Ovary (tissue), 9 donors: ENCODE data around the gene CBX8. TPM values are rescaled to one million over a fixed set of nuclear protein-coding genes. Genes with fewer than 3 reads are reported as not detected.
A peak's percentile ranks its signal among the peaks of the same experiment; 100 is the strongest.

Source experiments
- DNase-seq, 5 donors: peaks; one replicate each; pipeline ENCODE4 v3.0.0-alpha.2; 2019 to 2020
- H3K27ac ChIP-seq, 2 donors: fragments of 200-600 bp; one replicate each; pipeline versions ENCODE4 v1.5.1 to v1.8.0; 2019 to 2022
- H3K27me3 ChIP-seq: fragments of 200-600 bp; one replicate; pipeline ENCODE4 v1.8.0; 2022
- H3K36me3 ChIP-seq: fragments of 200-600 bp; sonication (generic); one replicate; pipeline ENCODE4 v1.5.1; 2019
- H3K4me1 ChIP-seq: one replicate; pipeline ENCODE4 v1.8.1; 2013; ENCODE audit warnings: mild to moderate bottlenecking, moderate library complexity; ENCODE audit not compliant: insufficient read depth
- H3K4me3 ChIP-seq: fragments of 200-600 bp; sonication (generic); one replicate; pipeline ENCODE4 v1.5.1; 2017
- H3K9me3 ChIP-seq, 2 donors: fragments of 200-600 bp in 1 of 2; sonication (generic) in 1 of 2; one replicate each; pipeline versions ENCODE4 v1.5.1 to v1.8.1; 2013 to 2019; ENCODE audit warnings: mild to moderate bottlenecking in 1 of 2, moderate library complexity in 1 of 2
- EP300 ChIP-seq: sonication (generic); formaldehyde crosslinking; IDR thresholded peaks from one replicate; pipeline ENCODE4 v1.6.1; 2017; ENCODE audit warnings: antibody characterized with exemption
- POLR2A ChIP-seq: fragments of 450-650 bp; IDR thresholded peaks from one replicate; pipeline ENCODE4 v1.6.1; 2017; ENCODE audit warnings: antibody characterized with exemption, mild to moderate bottlenecking, moderate library complexity
- WGBS, 3 donors: extraction: QIAGEN DNeasy Blood & Tissue Kit in 1 of 3; methylation state at CpG; one replicate each; pipeline versions ENCODE4 v1.1.5 to v1.1.7; 2013 to 2017; 5-methylcytosine and 5-hydroxymethylcytosine counted together
- intact Hi-C, 4 donors: fragments of 100-400 bp; cut with DNase I; formaldehyde crosslinking; loops; one replicate each; pipeline versions ENCODE4 v1.11.0 to v1.15.1; 2022 to 2023
- polyA plus RNA-seq, 2 donors: library from polyadenylated mRNA; stranded (reverse); fragments of 200-250 nt in 1 of 2; fragments of 350-450 nt in 1 of 2; fragmentation: Illumina TruSeq in 1 of 2; extraction: RNeasy Lipid Tissue Mini Kit (QIAGEN cat#74804) in 1 of 2; gene quantifications; one replicate each; pipeline ENCODE4 v1.2.3, GENCODE V29; 2013 to 2014
- total RNA-seq, 7 donors: library from RNA; depleted of rRNA in 2 of 7; stranded (reverse); fragments of >200 nt in 2 of 7; fragmentation: NEBNext Ultra II Directional in 3 of 7; extraction: Animal tissue kit (Norgen Biotek cat#: 25700) in 3 of 7; gene quantifications; one replicate each; pipeline versions ENCODE4 v1.1.0 to v1.2.4, GENCODE V29; 2016 to 2023
- TF ChIP-seq, protein P1 (sequence below), 3 donors: fragments of 450-650 bp in 2 of 3; fragments of 200-600 bp in 1 of 3; IDR thresholded peaks; one replicate each; pipeline versions ENCODE4 v1.5.1 to v1.8.0; 2016 to 2022; ENCODE audit warnings: antibody characterized with exemption in 3 of 3, mild to moderate bottlenecking in 1 of 3
- donor health status: DM: no; HTN: no; CAD: no; lungs with moderate emphysema.
- donor health status: DM: no; HTN: no; CAD: no.
- donor health status: Bipolar disorder and iron deficiency.
- donor health status: DM: yes; HTN: yes; CAD: no.
- donor health status: DM: no; HTN: no; CAD: no.
- donor health status: DM: yes; HTN: yes; CAD: no.

CBX8 gene
- total and polyA plus RNA-seq, 9 donors: 0.60 to 7.0 (median 3.2) TPM

DNA sequence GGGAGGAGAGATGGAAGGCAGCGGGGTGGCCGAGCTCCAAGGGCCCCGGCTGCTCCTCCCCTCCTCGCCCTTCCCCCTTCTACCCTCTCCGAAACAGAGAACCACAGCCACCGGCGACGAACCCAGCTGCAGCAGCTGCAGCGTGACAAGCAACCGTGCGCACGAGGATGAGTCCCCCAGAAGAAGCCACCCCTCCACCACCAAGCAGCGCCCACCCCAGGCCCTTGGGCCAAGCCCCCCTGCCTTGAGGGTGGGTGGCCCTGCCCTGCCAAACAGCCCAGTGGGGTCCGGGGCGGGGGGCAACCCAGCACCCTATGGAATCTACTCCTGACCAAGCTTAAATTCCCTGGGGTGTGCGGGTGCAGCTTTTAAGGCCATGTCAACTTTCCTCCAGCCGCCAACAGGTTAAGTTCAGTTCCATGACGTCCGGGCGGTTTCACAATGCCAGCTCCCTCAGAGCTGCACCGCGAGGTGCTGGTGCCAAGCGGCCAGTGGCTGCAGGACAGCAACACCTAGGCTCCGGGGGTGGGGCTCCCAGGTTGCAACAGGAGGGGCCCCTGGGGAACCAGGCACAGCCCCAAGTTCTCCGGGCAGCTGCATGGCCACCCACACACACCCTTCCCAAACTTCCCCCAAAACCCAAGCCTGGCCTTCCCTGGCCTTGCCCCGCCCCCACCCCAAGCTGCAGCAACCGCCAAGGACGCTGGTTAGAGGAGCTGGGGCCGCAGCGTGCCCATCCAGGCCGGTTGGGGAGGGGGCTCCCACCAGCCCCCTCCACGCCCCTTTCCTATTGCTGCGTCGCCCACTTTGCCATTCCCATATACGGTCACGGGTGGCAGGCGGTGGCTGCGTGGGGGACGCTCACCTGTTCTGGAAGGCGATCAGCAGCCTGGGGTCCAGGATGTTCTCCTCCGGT, 40.4 kb upstream of the CBX8 start:
- Histone ChIP-seq H3K27me3 (no peaks in the 10 kb centered on the region), H3K36me3 (no peaks in the 10 kb centered on the region), H3K9me3 (no peaks in the 10 kb centered on the region), H3K27ac (no peak overlapping the region), H3K4me1 (peaks cover 23% of the 10 kb centered on the region), H3K4me3 (peak overlapping the region; percentile 63)
- intact Hi-C loops: no loop called here
- peak; percentile 37 to 66 (median 47) for DNase-seq
- 40 to 42% (median 42%) methylated on average over 37 to 41 of the region's 41 CpGs for WGBS, 3 donors
- TF ChIP-seq POLR2A (no peak), EP300 (no peak)
- TF ChIP-seq, protein P1, sequence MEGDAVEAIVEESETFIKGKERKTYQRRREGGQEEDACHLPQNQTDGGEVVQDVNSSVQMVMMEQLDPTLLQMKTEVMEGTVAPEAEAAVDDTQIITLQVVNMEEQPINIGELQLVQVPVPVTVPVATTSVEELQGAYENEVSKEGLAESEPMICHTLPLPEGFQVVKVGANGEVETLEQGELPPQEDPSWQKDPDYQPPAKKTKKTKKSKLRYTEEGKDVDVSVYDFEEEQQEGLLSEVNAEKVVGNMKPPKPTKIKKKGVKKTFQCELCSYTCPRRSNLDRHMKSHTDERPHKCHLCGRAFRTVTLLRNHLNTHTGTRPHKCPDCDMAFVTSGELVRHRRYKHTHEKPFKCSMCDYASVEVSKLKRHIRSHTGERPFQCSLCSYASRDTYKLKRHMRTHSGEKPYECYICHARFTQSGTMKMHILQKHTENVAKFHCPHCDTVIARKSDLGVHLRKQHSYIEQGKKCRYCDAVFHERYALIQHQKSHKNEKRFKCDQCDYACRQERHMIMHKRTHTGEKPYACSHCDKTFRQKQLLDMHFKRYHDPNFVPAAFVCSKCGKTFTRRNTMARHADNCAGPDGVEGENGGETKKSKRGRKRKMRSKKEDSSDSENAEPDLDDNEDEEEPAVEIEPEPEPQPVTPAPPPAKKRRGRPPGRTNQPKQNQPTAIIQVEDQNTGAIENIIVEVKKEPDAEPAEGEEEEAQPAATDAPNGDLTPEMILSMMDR (IDR thresholded peaks at IDR 0.05): no peak

DNA sequence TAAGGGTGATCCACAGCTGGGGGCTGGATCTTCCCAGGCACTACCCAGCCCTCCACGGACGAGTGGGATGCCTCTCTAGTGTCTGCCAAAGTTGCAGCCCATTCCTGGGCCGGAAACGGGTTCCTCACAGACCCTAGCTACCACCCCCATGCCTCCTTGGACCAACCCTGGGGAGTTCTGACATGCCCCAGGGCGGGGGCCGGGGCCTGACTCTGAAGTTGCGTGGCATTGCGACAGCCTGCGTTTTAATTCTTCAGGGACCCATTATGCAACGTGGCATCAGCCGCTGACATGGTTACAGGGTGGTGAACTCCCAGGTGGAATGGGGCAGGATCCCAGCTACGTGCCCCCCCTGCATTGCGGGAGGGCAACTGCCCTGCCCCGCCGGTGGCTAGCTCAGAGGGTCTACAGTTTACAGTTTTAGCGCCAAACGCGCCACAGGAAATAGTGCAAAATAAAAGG, 39.7 kb upstream of the CBX8 start:
- no peak overlapping the region for H3K27ac ChIP-seq
- H3K36me3 ChIP-seq: no peaks in the 10 kb centered on the region
- peak in 1 of 5 donors; percentile 35 for DNase-seq
- intact Hi-C loops: no loop called here
- 70 to 75% (median 73%) methylated on average over 18 of the region's 18 CpGs for WGBS, 3 donors
- TF ChIP-seq, protein P1 (IDR thresholded peaks at IDR 0.05): no peak
- TF ChIP-seq EP300 (no peak), POLR2A (no peak)
- H3K9me3 ChIP-seq: no peaks in the 10 kb centered on the region
- H3K4me1 ChIP-seq: peaks cover 29% of the 10 kb centered on the region
- no peak overlapping the region for H3K4me3 ChIP-seq
- H3K27me3 ChIP-seq: no peaks in the 10 kb centered on the region

DNA sequence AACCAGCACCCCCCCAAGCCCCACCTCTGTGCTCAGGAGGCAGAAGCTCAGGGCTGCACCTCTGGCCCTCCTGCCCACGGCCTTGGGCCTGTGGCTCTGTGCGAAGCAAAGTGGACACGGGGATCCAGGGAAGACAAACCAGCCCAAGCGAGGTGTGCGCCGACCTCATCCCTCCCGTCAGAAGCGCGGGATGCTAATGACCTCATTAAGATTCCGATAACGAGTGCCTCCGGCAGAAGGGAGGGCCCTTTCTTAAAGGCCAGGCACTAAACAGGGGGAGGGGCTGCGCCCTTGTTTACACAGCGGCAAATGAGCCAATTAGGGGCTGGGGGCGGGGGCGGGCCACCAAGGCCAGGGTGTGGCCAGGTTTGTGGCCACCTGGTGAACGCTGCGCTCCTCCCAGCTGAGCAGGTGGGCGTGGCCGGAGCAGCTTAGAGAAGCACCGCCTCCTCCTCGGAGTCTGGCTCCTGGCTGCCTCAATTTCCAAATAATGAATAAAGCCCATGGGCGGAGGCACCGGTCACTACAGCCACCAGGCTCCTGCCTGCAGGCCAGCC, 39.2 kb upstream of the CBX8 start:
- Histone ChIP-seq H3K27ac (no peak overlapping the region), H3K4me3 (no peak overlapping the region), H3K27me3 (no peaks in the 10 kb centered on the region), H3K36me3 (no peaks in the 10 kb centered on the region), H3K9me3 (no peaks in the 10 kb centered on the region), H3K4me1 (peaks cover 29% of the 10 kb centered on the region)
- TF ChIP-seq, protein P1 (IDR thresholded peaks at IDR 0.05): no peak
- TF ChIP-seq POLR2A: no peak
- no peak for TF ChIP-seq EP300
- intact Hi-C loops: no loop called here
- WGBS, 3 donors: 87 to 89% (median 88%) methylated on average over 22 to 24 of the region's 24 CpGs
- DNase-seq: peak in 1 of 5 donors; percentile 37

DNA sequence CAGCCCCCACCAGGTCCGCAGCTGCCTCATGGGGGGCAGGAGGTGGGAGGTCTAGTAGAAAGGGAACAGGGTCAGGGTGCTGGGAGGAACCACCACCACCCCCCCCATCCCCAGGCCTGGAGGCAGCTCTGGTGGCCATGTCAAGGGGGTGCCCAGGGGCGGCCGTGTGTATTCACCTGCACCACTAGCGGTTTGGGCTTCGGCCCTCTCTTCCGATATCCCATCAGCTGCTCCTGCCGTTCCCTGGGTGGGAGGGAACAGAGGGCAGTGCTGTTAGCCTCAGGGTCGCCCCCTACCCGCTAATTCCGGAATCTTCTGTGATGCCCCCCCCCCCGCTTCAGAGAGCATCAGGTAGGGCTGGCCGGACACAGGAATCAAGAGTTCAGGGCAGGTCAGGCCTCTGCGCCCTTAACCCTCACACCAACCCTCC, 38.6 kb upstream of the CBX8 start:
- intact Hi-C loops: no loop called here
- H3K36me3 ChIP-seq: no peaks in the 10 kb centered on the region
- no peak for DNase-seq
- no peak overlapping the region for H3K4me3 ChIP-seq
- H3K27me3 ChIP-seq: no peaks in the 10 kb centered on the region
- H3K4me1 ChIP-seq: peaks cover 27% of the 10 kb centered on the region
- no peak for TF ChIP-seq EP300
- no peak for TF ChIP-seq POLR2A
- TF ChIP-seq, protein P1 (IDR thresholded peaks at IDR 0.05): no peak
- no peaks in the 10 kb centered on the region for H3K9me3 ChIP-seq
- WGBS, 3 donors: 78 to 82% (median 81%) methylated on average over 13 of the region's 13 CpGs
- no peak overlapping the region for H3K27ac ChIP-seq
